IMR-90 (cell line): ENCODE measurements around the gene TMEM219. TPM values are rescaled to one million over a fixed set of nuclear protein-coding genes. Genes with fewer than 3 reads are reported as not detected.

Experiments used
- ATAC-seq: fragments of 200-7000 bp; cut with Tn5 transposase; 2 replicates; pipeline ENCODE4 v1.9.1; 2020; ENCODE audit warnings: low read depth, mild to moderate bottlenecking, moderate library complexity
- BruUV-seq: library from RNA; stranded (reverse); fragments of 400-500 nt; replicated peaks from 2 replicates; lab custom pipeline; 2021; lab: Mats Ljungman, UMichigan
- CTCF ChIA-PET: fragments of 300-600 bp; formaldehyde crosslinking; extraction: SDS; loops from one replicate; lab custom pipeline; 2021; ENCODE audit warnings: antibody characterized with exemption; lab: Yijun Ruan, JAX
- POLR2A ChIA-PET: fragments of 300-600 bp; sonication (Branson Sonifier 250); formaldehyde crosslinking; loops from one replicate; lab custom pipeline; 2022; ENCODE audit warnings: antibody characterized with exemption; ENCODE audit not compliant: unreplicated experiment; lab: Charles Lee
- DNase-seq: peaks from one replicate; pipeline ENCODE4 v3.0.0; 2013
- H2AFZ ChIP-seq: replicated peaks from 2 replicates; pipeline ENCODE3; 2013; ENCODE audit warnings: low read length, mild to moderate bottlenecking; ENCODE audit not compliant: poor library complexity
- H2AK5ac ChIP-seq: 2 replicates; pipeline ENCODE4 v1.6.1; 2013; ENCODE audit warnings: low read depth, low read length, inconsistent platforms
- H2AK9ac ChIP-seq: replicated peaks from 2 replicates; pipeline ENCODE3; 2013; ENCODE audit warnings: mild to moderate bottlenecking, low read depth, low read length, moderate library complexity; ENCODE audit not compliant: poor library complexity
- H2BK120ac ChIP-seq: 2 replicates; pipeline ENCODE4 v1.6.1; 2013; ENCODE audit warnings: low read depth, low read length, inconsistent platforms
- H2BK15ac ChIP-seq: 3 replicates; pipeline ENCODE4 v1.6.1; 2013; ENCODE audit warnings: low read depth, low read length, inconsistent platforms
- H2BK20ac ChIP-seq: 2 replicates; pipeline ENCODE4 v1.6.1; 2013; ENCODE audit warnings: low read depth, mild to moderate bottlenecking, inconsistent platforms, low read length, moderate library complexity
- H2BK5ac ChIP-seq: 2 replicates; pipeline ENCODE4 v1.6.1; 2013; ENCODE audit warnings: mild to moderate bottlenecking, low read depth, low read length, inconsistent platforms; ENCODE audit not compliant: poor library complexity, severe bottlenecking
- H3K14ac ChIP-seq: replicated peaks from 2 replicates; pipeline ENCODE4 v1.6.1; 2013; ENCODE audit warnings: low read depth, low read length, inconsistent platforms
- H3K18ac ChIP-seq: 2 replicates; pipeline ENCODE4 v1.6.1; 2013; ENCODE audit warnings: low read depth, low read length, control low read depth
- H3K23ac ChIP-seq: 2 replicates; pipeline ENCODE4 v1.6.1; 2013; ENCODE audit warnings: low read depth, low read length, inconsistent platforms
- H3K27ac ChIP-seq: 2 replicates; pipeline ENCODE4 v1.5.1; 2013; ENCODE audit warnings: mild to moderate bottlenecking, control low read depth, low read length; ENCODE audit not compliant: insufficient read depth
- H3K27me3 ChIP-seq: 2 replicates; pipeline ENCODE4 v1.6.1; 2013; ENCODE audit warnings: low read length; ENCODE audit not compliant: control insufficient read depth, insufficient read depth
- H3K36me3 ChIP-seq: 2 replicates; pipeline ENCODE4 v1.6.1; 2013; ENCODE audit warnings: low read length, mixed read lengths; ENCODE audit not compliant: control insufficient read depth, insufficient read depth
- H3K4ac ChIP-seq: 2 replicates; pipeline ENCODE4 v1.6.1; 2013; ENCODE audit warnings: low read depth, low read length, inconsistent platforms
- H3K4me1 ChIP-seq: 2 replicates; pipeline ENCODE4 v1.6.1; 2013; ENCODE audit warnings: low read length, mixed read lengths; ENCODE audit not compliant: control insufficient read depth, insufficient read depth
- H3K4me2 ChIP-seq: 2 replicates; pipeline ENCODE4 v1.6.1; 2013; ENCODE audit warnings: low read depth, mild to moderate bottlenecking, control low read depth, low read length, moderate library complexity
- H3K4me3 ChIP-seq: 2 replicates; pipeline ENCODE4 v1.5.1; 2013; ENCODE audit warnings: low read depth, mild to moderate bottlenecking, control low read depth, low read length, moderate library complexity; ENCODE audit not compliant: insufficient read depth
- H3K56ac ChIP-seq: 2 replicates; pipeline ENCODE4 v1.6.1; 2013; ENCODE audit warnings: low read length, inconsistent platforms; ENCODE audit not compliant: insufficient read depth; ENCODE audit errors: extremely low read depth
- H3K79me1 ChIP-seq, 2 experiments: 2 replicates each; pipeline ENCODE4 v1.6.1; 2013; ENCODE audit warnings: low read length in 2 of 2, inconsistent platforms in 1 of 2, low read depth in 1 of 2
- H3K9ac ChIP-seq: 2 replicates; pipeline ENCODE4 v1.6.1; 2013; ENCODE audit warnings: low read depth, low read length, control low read depth
- H3K9me1 ChIP-seq: 2 replicates; pipeline ENCODE4 v1.6.1; 2013; ENCODE audit warnings: low read length, inconsistent platforms; ENCODE audit not compliant: insufficient read depth
- H3K9me3 ChIP-seq: 2 replicates; pipeline ENCODE4 v1.6.1; 2013; ENCODE audit warnings: low read length; ENCODE audit not compliant: control insufficient read depth, insufficient read depth
- H4K20me1 ChIP-seq: 2 replicates; pipeline ENCODE4 v1.6.1; 2013; ENCODE audit warnings: low read length, inconsistent platforms; ENCODE audit not compliant: insufficient read depth
- H4K5ac ChIP-seq: 2 replicates; pipeline ENCODE4 v1.6.1; 2013; ENCODE audit warnings: mild to moderate bottlenecking, low read depth, low read length, control low read depth
- H4K8ac ChIP-seq, 2 experiments: 2 replicates each; pipeline ENCODE4 v1.6.1; 2013; ENCODE audit warnings: low read depth in 2 of 2, low read length in 2 of 2, control low read depth in 1 of 2, inconsistent platforms in 1 of 2
- H4K91ac ChIP-seq: 2 replicates; pipeline ENCODE4 v1.6.1; 2013; ENCODE audit warnings: low read depth, low read length, inconsistent platforms; ENCODE audit not compliant: insufficient read depth
- BHLHE40 ChIP-seq: fragments of 150-350 bp; IDR thresholded peaks from 2 replicates; pipeline ENCODE4 v1.6.1; 2016; ENCODE audit warnings: mild to moderate bottlenecking, low read depth, low read length
- CHD1 ChIP-seq: IDR thresholded peaks from 2 replicates; pipeline ENCODE4 v1.6.1; 2012; ENCODE audit warnings: low read depth, low read length, improper control_type of control experiment
- ELK1 ChIP-seq: fragments of 150-350 bp; IDR thresholded peaks from 2 replicates; pipeline ENCODE4 v1.6.1; 2016; ENCODE audit warnings: low read depth, mild to moderate bottlenecking, low read length, moderate library complexity, borderline replicate concordance
- MAFK ChIP-seq: IDR thresholded peaks from 2 replicates; pipeline ENCODE4 v1.6.1; 2012; ENCODE audit warnings: low read depth, low read length, improper control_type of control experiment
- MXI1 ChIP-seq: IDR thresholded peaks from 2 replicates; pipeline ENCODE4 v1.6.1; 2012; ENCODE audit warnings: low read depth, mild to moderate bottlenecking, low read length, moderate library complexity, borderline replicate concordance
- NFE2L2 ChIP-seq: fragments of 150-350 bp; IDR thresholded peaks from 2 replicates; pipeline ENCODE4 v1.6.1; 2016; ENCODE audit warnings: low read depth, mild to moderate bottlenecking, low read length
- POLR2A ChIP-seq: IDR thresholded peaks from 2 replicates; pipeline ENCODE4 v1.6.1; 2012; ENCODE audit warnings: mild to moderate bottlenecking, low read depth, low read length
- RAD21 ChIP-seq: IDR thresholded peaks from 2 replicates; pipeline ENCODE4 v1.6.1; 2012; ENCODE audit warnings: low read length, improper control_type of control experiment
- RCOR1 ChIP-seq: IDR thresholded peaks from 2 replicates; pipeline ENCODE4 v1.6.1; 2012; ENCODE audit warnings: mild to moderate bottlenecking, low read length, improper control_type of control experiment; ENCODE audit not compliant: insufficient replicate concordance
- RFX5 ChIP-seq: IDR thresholded peaks from 2 replicates; pipeline ENCODE4 v1.8.0; 2012; ENCODE audit warnings: low read depth, mild to moderate bottlenecking, low read length, moderate library complexity
- SMC3 ChIP-seq: fragments of 150-350 bp; IDR thresholded peaks from 2 replicates; pipeline ENCODE4 v1.6.1; 2016; ENCODE audit warnings: low read depth, mild to moderate bottlenecking, antibody characterized with exemption, low read length, moderate library complexity
- USF2 ChIP-seq: fragments of 150-350 bp; IDR thresholded peaks from 2 replicates; pipeline ENCODE4 v1.6.1; 2017; ENCODE audit warnings: mild to moderate bottlenecking, antibody characterized with exemption, low read length, low read depth
- WGBS, 2 experiments: methylation state at CpG; one replicate each; pipeline versions ENCODE4 v1.1.5 to v1.1.7; 2013; ENCODE audit warnings: missing lambda C conversion rate in 2 of 2; ENCODE audit not compliant: insufficient read length in 1 of 2; ENCODE audit errors: extremely low coverage in 2 of 2; 5-methylcytosine and 5-hydroxymethylcytosine counted together
- dilution Hi-C: fragments of 300-500 bp; cut with HindIII; formaldehyde crosslinking; loops from one replicate; pipeline ENCODE4 v1.14.3; 2018; ENCODE audit warnings: low sequenced_read_pairs; ENCODE audit not compliant: unreplicated experiment
- in situ Hi-C: fragments of 300-500 bp; cut with MboI; formaldehyde crosslinking; loops from 3 replicates; pipeline ENCODE4 v1.14.3; 2019; ENCODE audit warnings: low sequenced_read_pairs, inconsistent platforms, mixed read lengths
- intact Hi-C: fragments of 100-400 bp; cut with micrococcal nuclease; formaldehyde crosslinking; loops from 2 replicates; pipeline ENCODE4 v1.10.0; 2022
- polyA plus RNA-seq, 3 experiments: library from polyadenylated mRNA; depleted of rRNA; stranded (reverse); fragments of >200 nt; gene quantifications; 2 replicates each; pipeline ENCODE4 v1.2.3, GENCODE V29; 2012; ENCODE audit warnings: low replicate concordance in 1 of 3
- total RNA-seq: library from RNA; depleted of rRNA; stranded (reverse); fragments of >200 nt; gene quantifications from 2 replicates; pipeline ENCODE4 v1.2.3, GENCODE V29; 2012
- TF ChIP-seq, protein P1 (sequence below): conservative IDR thresholded peaks from 2 replicates; pipeline ENCODE4 v1.5.1; 2012; ENCODE audit warnings: mild to moderate bottlenecking, low read depth, low read length, improper control_type of control experiment

The TMEM219 gene
- total and polyA plus RNA-seq, 2 of the 4 experiments (the other 2 are of a cell fraction): 47.0 to 95.3 TPM

- Histone ChIP-seq H3K4ac (no peak overlapping the region), H2AK9ac (no peak overlapping the region), H2BK120ac (no peak overlapping the region), H4K8ac (no peak overlapping the region), H3K4me1 (peaks cover 10% of the 10 kb centered on the region; the same call in 1 of the 2 replicates), H3K27me3 (no peaks in the 10 kb centered on the region), H4K20me1 (peaks cover 22% of the 10 kb centered on the region), H3K56ac (no peak overlapping the region), H2BK20ac (no peak overlapping the region), H3K4me3 (no peak overlapping the region), H3K18ac (no peak overlapping the region), H4K5ac (no peak overlapping the region), H3K9me3 (no peaks in the 10 kb centered on the region), H2AK5ac (no peak overlapping the region), H3K14ac (no peak overlapping the region), H3K79me1 (peaks cover 0 to 26% of the 10 kb centered on the region in 2 experiments), H4K91ac (no peak overlapping the region), H3K9ac (no peak overlapping the region), H3K36me3 (peaks cover 19% of the 10 kb centered on the region), H3K9me1 (peaks cover 14% of the 10 kb centered on the region), H3K27ac (no peak overlapping the region), H3K23ac (no peak overlapping the region), H3K4me2 (no peak overlapping the region), H2BK5ac (no peak overlapping the region), H2AFZ (no peak overlapping the region), H2BK15ac (no peak overlapping the region)
- in situ Hi-C loops: no loop called here
- CTCF ChIA-PET: no interaction called here
- POLR2A ChIA-PET: no interaction called here
- BruUV-seq: no TSS peak
- DNase-seq: no peak
- TF ChIP-seq POLR2A: no peak
- no peak for TF ChIP-seq BHLHE40
- TF ChIP-seq CHD1: no peak
- TF ChIP-seq NFE2L2: no peak
- TF ChIP-seq ELK1: no peak
- no peak for TF ChIP-seq MAFK
- TF ChIP-seq USF2: no peak
- TF ChIP-seq, protein P1, sequence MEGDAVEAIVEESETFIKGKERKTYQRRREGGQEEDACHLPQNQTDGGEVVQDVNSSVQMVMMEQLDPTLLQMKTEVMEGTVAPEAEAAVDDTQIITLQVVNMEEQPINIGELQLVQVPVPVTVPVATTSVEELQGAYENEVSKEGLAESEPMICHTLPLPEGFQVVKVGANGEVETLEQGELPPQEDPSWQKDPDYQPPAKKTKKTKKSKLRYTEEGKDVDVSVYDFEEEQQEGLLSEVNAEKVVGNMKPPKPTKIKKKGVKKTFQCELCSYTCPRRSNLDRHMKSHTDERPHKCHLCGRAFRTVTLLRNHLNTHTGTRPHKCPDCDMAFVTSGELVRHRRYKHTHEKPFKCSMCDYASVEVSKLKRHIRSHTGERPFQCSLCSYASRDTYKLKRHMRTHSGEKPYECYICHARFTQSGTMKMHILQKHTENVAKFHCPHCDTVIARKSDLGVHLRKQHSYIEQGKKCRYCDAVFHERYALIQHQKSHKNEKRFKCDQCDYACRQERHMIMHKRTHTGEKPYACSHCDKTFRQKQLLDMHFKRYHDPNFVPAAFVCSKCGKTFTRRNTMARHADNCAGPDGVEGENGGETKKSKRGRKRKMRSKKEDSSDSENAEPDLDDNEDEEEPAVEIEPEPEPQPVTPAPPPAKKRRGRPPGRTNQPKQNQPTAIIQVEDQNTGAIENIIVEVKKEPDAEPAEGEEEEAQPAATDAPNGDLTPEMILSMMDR: no peak
- no peak for TF ChIP-seq RCOR1
- no peak for TF ChIP-seq MXI1
- no peak for TF ChIP-seq SMC3
- TF ChIP-seq RFX5: no peak
- TF ChIP-seq RAD21: no peak
- no CpG with 5 or more reads among the region's 8 CpGs for WGBS, 2 experiments
- ATAC-seq: no peak
- intact Hi-C loops: loop anchor here (5.0 kb wide), 1 partner anchor 44 kb away; the partner anchor contains the start of gene KCTD13
- dilution Hi-C loops: no loop called here
These were observed 9.4 kb downstream of the TMEM219 start for GRCh38 chr16:29971304-29971703.
